Measurements from ENCODE around the gene NFIX. TPM values are rescaled to one million over a fixed set of nuclear protein-coding genes. Genes with fewer than 3 reads are reported as not detected.
A peak's percentile ranks its signal among the peaks of the same experiment; 100 is the strongest.

The NFIX gene
- total RNA-seq, 4 donors from 2014 or later: 27.4 to 381 (median 78.4) TPM

GRCh38 chr19:13069415-13070359 lies 74.4 kb downstream of the NFIX start:
- Histone ChIP-seq H3K4me3 (peak overlapping the region in 1 of 2 donors; percentile 3), H3K27ac (peak overlapping the region; percentile 53 to 98), H3K4me1 (peaks cover 31 to 35% of the 10 kb centered on the region in 2 donors), H3K36me3 (no peaks in the 10 kb centered on the region), H3K27me3 (no peaks in the 10 kb centered on the region), H3K9me3 (no peaks in the 10 kb centered on the region)
- TF ChIP-seq CTCF (IDR thresholded peaks at IDR 0.05) (no peak), POLR2A (IDR thresholded peaks at IDR 0.05) (no peak)
- no peak for DNase-seq
- intact Hi-C loops (cut with DNase I; ENCODE audit: low total_unique reads): no loop called here

- no peak for TF ChIP-seq CTCF (IDR thresholded peaks at IDR 0.05)
- TF ChIP-seq POLR2A (IDR thresholded peaks at IDR 0.05): no peak
- Histone ChIP-seq H3K4me1 (peaks cover 23 to 30% of the 10 kb centered on the region in 2 donors), H3K27ac (peak overlapping the region; percentile 53 to 98), H3K27me3 (no peaks in the 10 kb centered on the region), H3K9me3 (no peaks in the 10 kb centered on the region), H3K4me3 (peak overlapping the region in 1 of 2 donors; percentile 3), H3K36me3 (no peaks in the 10 kb centered on the region)
- peak in 1 of 2 donors; percentile 50 for DNase-seq
- intact Hi-C loops (cut with DNase I; ENCODE audit: low total_unique reads): no loop called here
Measured at GRCh38 chr19:13070425-13071140, 75.3 kb downstream of the NFIX start.

- H3K4me3 ChIP-seq: no peak overlapping the region
- intact Hi-C loops (cut with DNase I; ENCODE audit: low total_unique reads): no loop called here
- no peaks in the 10 kb centered on the region for H3K9me3 ChIP-seq
- TF ChIP-seq CTCF (IDR thresholded peaks at IDR 0.05) (no peak), POLR2A (IDR thresholded peaks at IDR 0.05) (no peak)
- peak overlapping the region; percentile 53 to 98 for H3K27ac ChIP-seq
- H3K27me3 ChIP-seq: no peaks in the 10 kb centered on the region
- H3K4me1 ChIP-seq: peaks cover 21 to 22% of the 10 kb centered on the region in 2 donors
- no peaks in the 10 kb centered on the region for H3K36me3 ChIP-seq
- no peak for DNase-seq
Measured at GRCh38 chr19:13071444-13072187, 76.3 kb downstream of the NFIX start.

GRCh38 chr19:13072188-13072908 lies 77.1 kb downstream of the NFIX start:
- no peaks in the 10 kb centered on the region for H3K27me3 ChIP-seq
- no peaks in the 10 kb centered on the region for H3K36me3 ChIP-seq
- intact Hi-C loops (cut with DNase I; ENCODE audit: low total_unique reads): no loop called here
- no peak for DNase-seq
- H3K4me1 ChIP-seq: peaks cover 16 to 23% of the 10 kb centered on the region in 2 donors
- peak overlapping the region; percentile 53 to 98 for H3K27ac ChIP-seq
- no peak overlapping the region for H3K4me3 ChIP-seq
- H3K9me3 ChIP-seq: no peaks in the 10 kb centered on the region
- TF ChIP-seq CTCF (IDR thresholded peaks at IDR 0.05) (no peak), POLR2A (IDR thresholded peaks at IDR 0.05) (no peak)
